OCI-LY7 (cell line): Measurements from ENCODE around the gene RUNX1.

Experiments
- CTCF ChIP-seq: fragments of 200-600 bp; sonication (generic); conservative IDR thresholded peaks from 2 replicates; pipeline ENCODE4 v1.5.1; 2014; ENCODE audit warnings: mild to moderate bottlenecking, antibody characterized with exemption, low read length, moderate library complexity, mixed read lengths
- EZH2phosphoT487 ChIP-seq: fragments of 200-600 bp; sonication (generic); IDR thresholded peaks from 2 replicates; pipeline ENCODE4 v1.6.1; 2018; ENCODE audit warnings: low read depth, borderline replicate concordance, mild to moderate bottlenecking, mixed run types, antibody characterized with exemption, low read length, moderate library complexity, mixed read lengths

GRCh38 chr21:34878501-34878900 is 170.6 kb downstream of the RUNX1 start:
- TF ChIP-seq CTCF (no peak), EZH2phosphoT487 (no peak)
